Limb (tissue), 2 donors: ENCODE measurements around the gene IL1R1.

Experiments
- DNase-seq, 2 donors: peaks; one replicate each; pipeline ENCODE4 v3.0.0-alpha.2; 2016; ENCODE audit errors: extremely low spot score in 2 of 2

The IL1R1 gene

DNA sequence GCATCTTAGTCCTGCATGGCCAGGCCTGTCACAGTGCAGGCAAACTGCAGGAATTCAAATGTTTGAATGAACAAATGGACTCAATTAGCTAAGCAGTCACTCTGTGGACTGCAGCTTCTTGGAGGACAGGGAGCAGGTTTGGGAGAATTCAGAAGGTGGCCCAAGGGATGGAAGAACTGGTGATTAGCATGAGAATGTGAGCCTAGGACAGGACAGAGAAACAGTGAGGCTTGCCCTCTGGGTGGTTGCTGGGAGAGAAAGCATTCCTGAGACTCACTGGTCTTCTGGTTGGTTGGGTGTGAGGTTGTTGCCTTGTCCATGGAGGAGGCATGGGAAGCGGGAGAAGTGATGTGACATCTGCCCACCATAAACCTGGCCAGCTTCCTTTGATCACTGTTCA, 58.0 kb downstream of the IL1R1 start:
- no peak for DNase-seq

DNA sequence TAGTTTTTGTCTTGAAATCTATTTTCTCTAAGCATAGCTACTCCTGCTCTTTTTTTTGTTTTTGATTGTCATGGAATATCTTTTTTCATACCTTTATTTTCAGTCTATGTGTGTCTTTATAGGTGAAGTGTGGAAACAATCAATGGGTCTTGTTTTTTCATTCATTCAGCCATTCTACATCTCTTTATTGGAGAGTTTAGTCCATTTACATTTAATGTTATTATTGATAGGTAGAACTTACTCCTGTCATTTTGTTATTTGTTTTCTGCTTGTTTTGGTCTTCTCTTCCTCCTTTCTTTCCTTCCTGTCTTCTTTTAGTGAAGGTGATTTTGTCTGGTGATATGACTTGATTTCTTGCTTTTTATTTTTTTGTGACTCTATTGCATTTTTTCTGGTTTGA, 62.1 kb downstream of the IL1R1 start:
- DNase-seq, result no peak

DNA sequence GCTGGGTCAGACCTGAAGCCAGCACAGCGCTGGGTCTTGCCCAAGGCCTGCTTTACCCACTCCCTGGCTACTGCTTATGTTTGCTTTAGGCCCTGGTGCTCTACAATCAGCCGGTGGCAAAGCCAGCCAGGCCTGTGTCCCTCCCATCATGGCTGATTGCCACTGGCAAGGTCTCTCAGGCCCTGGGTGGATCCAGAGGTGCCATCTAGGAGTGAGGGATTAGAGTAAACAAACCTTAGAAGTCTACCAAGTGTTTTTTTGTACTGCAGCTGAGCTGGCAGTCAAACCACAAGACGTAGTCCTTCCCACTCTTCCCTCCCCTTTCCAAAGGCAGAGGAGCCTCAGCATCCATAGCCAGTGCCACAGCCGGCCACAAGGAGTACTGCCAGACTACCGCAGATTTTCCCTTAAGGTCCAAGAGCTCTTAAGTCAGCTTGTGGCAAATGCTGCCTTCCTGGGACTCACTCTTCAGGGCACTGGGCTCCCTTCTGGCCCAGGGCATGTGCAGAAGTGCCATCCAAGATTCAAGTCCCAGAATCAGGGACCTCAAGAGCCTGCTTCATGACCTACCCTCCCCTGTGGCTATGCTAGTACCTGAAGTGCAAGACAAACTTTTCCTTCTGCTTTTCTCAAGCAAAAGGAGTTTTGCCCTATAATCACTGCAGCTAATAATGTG, 64.3 kb downstream of the IL1R1 start:
- DNase-seq, result no peak

DNA sequence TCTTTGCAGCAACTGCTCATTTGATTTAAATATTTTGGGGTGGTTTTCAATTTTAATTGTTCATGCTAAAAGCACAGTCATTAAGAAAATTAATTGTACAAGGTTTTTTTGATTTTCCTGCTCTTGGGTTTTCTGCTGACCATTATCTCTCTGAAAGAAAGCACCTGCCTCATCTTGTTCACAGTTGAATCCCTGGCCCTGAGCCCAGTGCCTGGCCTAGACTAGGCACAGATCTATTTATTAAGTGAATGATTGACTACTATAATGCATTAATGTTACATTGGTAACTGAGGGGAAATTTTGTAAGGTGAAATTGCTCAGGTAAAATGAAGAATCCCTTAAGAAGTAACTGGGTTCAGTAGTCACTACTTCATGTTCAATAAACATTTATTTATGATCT, 66.2 kb downstream of the IL1R1 start:
- DNase-seq, result no peak

DNA sequence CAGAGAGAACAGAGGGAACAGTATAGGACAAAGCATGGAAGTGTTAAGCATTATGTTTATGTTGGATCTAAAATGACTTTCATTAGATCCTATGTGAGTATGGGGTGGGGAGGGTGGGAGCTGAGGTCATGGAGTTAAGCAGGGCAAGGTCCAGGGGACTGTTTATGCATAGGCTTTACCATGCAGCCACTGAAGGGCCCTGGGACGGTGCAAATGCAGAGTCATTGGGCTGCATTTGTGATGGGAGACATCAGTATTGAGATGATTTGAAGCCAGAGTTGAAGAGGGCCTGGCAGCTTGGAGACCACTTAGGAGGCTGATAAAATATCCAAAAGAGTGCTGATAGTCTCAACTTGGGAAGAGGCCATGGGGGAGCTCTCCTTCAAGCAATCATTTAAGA, 66.9 kb downstream of the IL1R1 start:
- no peak for DNase-seq

DNA sequence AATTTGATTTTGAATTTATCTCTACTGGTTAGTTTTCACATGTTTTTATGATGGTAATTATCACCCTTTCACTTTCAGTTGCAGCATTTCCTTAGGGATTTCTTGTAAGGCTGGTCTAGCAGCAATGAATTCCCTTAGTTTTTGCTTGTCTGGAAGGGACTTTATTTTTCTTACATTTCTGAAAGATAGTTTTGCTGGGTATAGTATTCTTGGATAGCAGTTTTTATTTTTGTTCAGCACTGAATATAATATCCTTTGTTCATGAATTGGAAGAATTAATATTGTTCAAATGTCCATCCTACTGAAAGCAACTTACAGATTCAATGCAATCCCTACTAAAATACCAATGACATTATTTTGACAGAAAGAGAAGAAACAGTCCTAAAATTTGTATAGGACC, 74.5 kb downstream of the IL1R1 start:
- no peak for DNase-seq

DNA sequence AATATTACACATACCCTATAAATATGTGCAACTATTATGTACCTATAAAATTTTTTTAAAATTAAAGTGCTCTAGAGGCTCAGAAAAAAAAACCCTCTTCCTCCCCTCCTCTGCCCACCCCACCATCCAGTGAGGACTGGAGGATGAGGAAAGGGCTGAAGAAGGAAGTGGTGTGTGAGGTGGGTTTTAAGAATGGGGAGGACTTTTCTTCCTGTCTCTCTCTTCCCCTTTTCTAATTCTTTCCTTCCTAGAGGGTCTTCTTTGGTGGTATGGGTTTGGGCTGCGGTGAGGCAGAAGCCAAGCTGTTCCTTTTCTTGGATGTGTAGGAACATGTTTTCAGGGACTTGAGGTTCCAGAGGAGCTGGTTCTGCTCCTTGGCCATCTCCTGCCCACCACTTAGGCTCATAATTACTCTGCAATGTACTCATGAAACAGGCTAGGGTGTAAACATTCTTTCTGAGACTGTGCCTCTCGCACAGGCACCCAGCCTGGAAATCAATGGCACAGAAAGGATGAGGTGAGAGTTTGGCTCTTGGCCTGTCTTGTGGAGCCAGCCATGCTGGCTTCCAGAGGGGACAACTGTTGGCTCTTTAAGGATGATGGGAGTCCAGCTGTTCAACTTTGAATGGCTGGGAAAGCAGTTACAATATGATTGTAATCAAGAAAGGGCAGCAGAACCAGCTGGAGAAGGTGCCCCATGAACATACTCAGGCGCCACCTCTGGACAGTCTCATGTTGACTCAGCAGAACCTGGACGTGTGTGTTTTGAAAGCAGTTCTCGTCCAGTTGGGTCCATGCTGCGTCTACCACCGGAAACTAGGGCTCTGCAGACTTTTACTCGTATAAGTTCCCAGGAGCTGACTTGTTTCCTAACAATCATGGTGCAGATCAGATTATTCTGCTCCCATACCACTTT, 82.5 kb downstream of the IL1R1 start:
- DNase-seq, result no peak

DNA sequence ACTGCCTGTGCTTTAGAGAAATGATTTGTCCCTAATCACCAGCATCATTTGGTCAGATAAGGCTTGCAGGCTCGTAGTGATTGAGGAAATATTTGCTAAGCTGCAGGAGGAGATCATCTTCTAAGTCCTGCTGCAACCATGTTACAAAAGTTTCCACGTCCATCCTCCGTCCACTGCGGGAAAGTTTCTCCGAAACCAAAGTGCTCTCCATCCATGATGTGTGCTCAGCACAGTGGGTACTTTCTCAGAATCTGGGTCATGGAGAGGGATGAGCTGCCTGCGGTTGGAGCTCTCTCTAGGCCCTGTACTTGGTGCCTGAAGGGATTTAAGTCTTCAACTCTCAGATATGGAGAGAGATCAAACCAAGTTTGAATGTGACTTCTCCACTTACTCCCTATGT, 83.6 kb downstream of the IL1R1 start:
- no peak for DNase-seq

DNA sequence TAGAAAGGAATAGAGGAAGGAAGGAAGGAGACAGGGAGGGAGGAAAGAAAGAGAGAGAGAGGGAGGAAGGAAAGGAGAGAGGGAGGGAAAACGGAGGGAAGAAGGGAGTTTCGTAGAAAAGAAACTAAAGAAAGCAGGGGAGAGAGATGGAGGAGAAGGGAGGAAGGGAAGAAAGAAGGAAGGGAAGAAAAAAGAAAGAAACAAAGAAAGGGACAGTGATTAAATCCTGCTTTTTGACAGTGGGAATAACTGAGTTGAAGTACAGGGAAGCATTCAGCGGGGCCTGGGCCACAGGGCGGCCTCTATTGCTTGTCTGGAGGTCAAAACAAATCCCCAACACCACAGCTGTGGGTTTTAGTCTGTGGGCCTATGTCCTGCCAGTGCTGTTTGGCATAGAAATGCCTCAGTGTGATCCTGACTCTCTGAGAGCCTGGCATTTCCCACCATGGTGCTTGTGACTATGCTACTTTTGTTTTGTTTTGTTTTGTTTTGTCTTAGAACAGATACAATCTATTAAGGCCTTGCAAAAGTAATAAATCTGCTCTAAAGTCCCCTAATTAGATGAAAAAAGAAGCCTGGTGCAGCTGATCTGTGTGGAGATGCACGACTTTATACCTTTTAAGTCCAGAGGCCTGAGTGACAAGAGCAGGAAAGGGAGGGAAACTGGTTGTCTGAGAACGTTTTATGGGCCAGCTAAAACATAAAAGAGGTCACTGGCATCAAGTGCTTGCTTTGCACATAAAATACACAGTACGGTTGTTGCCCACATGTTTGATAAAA, 84.3 kb downstream of the IL1R1 start:
- no peak for DNase-seq

DNA sequence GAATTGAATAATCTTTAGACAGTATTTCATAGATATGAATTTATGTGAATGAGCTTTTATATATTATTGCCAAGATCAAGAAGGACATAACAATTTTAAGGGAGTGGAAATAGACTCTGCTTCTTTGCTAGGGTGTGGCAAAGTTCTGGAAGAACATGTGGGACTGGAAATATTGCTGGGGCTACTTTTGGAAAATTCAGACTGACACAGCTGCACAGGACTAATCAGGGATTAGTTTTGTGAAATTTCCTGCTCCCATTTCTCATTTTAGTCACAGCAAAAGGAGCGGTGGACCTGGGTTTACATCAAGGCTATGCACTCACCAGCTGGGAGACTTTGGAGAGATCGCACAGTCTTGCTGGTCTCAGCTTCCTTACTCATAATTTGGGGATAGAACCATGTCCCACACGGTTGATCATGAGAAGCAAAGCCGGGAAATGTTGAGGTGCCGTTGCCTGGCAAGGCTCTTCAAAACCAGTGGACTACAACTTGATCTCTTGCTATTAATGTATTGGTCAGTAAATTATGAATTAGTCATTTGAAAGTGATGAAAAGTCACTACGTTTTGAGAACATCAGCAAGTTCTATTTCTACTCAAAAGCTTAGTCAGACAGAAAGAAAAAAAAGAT, 86.7 kb downstream of the IL1R1 start:
- DNase-seq, result no peak
